GM19025 (cell line): ENCODE measurements around the gene KRTAP10-12.

ENCODE experiments used
- ATAC-seq: cut with Tn5 transposase; IDR thresholded peaks from one replicate; pipeline ENCODE4 v1.9.1; 2021; ENCODE audit warnings: mild to moderate bottlenecking, low read depth, moderate library complexity; ENCODE audit not compliant: unreplicated experiment

KRTAP10-12 gene

GRCh38 chr21:44710294-44710665 is 13.3 kb downstream of the KRTAP10-12 start:
- no peak for ATAC-seq

GRCh38 chr21:44710756-44711326 is 13.9 kb downstream of the KRTAP10-12 start:
- ATAC-seq: no peak

- no peak for ATAC-seq
Observed at GRCh38 chr21:44711327-44712202, 14.6 kb downstream of the KRTAP10-12 start, which contains the start of gene TSPEAR. Gene TSPEAR (minus strand): TSS chr21:44711572. CDS start chr21:44711514, 58 bp downstream.

GRCh38 chr21:44712203-44713028 is 15.4 kb downstream of the KRTAP10-12 start:
- ATAC-seq: no peak

- no peak for ATAC-seq
Observed at GRCh38 chr21:44713130-44713529, 16.2 kb downstream of the KRTAP10-12 start.

- ATAC-seq: no peak
Observed at GRCh38 chr21:44713846-44714245, 16.9 kb downstream of the KRTAP10-12 start.

- ATAC-seq: no peak
Observed at GRCh38 chr21:44714905-44715304, 17.9 kb downstream of the KRTAP10-12 start.

GRCh38 chr21:44716984-44717383 is 20.0 kb downstream of the KRTAP10-12 start:
- ATAC-seq: no peak

GRCh38 chr21:44718093-44718492 is 21.1 kb downstream of the KRTAP10-12 start:
- no peak for ATAC-seq

GRCh38 chr21:44718571-44718970 is 21.6 kb downstream of the KRTAP10-12 start:
- ATAC-seq: no peak

GRCh38 chr21:44720170-44720569 is 23.2 kb downstream of the KRTAP10-12 start:
- ATAC-seq: no peak

GRCh38 chr21:44722731-44723130 is 25.8 kb downstream of the KRTAP10-12 start:
- ATAC-seq: no peak

- no peak for ATAC-seq
Observed at GRCh38 chr21:44723177-44724131, 26.5 kb downstream of the KRTAP10-12 start.

- ATAC-seq: no peak
Observed at GRCh38 chr21:44724196-44724595, 27.2 kb downstream of the KRTAP10-12 start.

GRCh38 chr21:44724926-44725325 is 28.0 kb downstream of the KRTAP10-12 start:
- ATAC-seq: no peak

GRCh38 chr21:44726826-44727225 is 29.9 kb downstream of the KRTAP10-12 start:
- ATAC-seq: no peak

- no peak for ATAC-seq
Observed at GRCh38 chr21:44727321-44727720, 30.3 kb downstream of the KRTAP10-12 start.

- no peak for ATAC-seq
Observed at GRCh38 chr21:44727757-44728156, 30.8 kb downstream of the KRTAP10-12 start.

- ATAC-seq: no peak
Observed at GRCh38 chr21:44728716-44729115, 31.7 kb downstream of the KRTAP10-12 start.
